SJSA1 (cell line): ENCODE measurements around the gene SPEN. TPM values are rescaled to one million over a fixed set of nuclear protein-coding genes. Genes with fewer than 3 reads are reported as not detected.
A peak's percentile ranks its signal among the peaks of the same experiment; 100 is the strongest.
"Not testable (repeated sequence)": the region's sequence is repeated elsewhere in the genome, so short reads cannot be mapped to it uniquely, and the experiment has no call there.

Experiments
- DNase-seq, 2 experiments: peaks; one replicate each; pipeline ENCODE4 v3.0.0-alpha.2; 2015 to 2020; ENCODE audit warnings: low spot score in 2 of 2, low read depth in 1 of 2
- H3K27ac ChIP-seq: fragments of 250-450 bp; sonication (Bioruptor Pico); 2 replicates; pipeline ENCODE4 v1.5.1; 2020; ENCODE audit warnings: mild to moderate bottlenecking, moderate library complexity
- H3K27me3 ChIP-seq: fragments of 250-450 bp; sonication (Bioruptor Pico); replicated peaks from 2 replicates; pipeline ENCODE4 v1.5.1; 2020; ENCODE audit warnings: mild to moderate bottlenecking, moderate library complexity
- H3K36me3 ChIP-seq: fragments of 250-450 bp; sonication (Bioruptor Pico); 2 replicates; pipeline ENCODE4 v1.5.1; 2020; ENCODE audit warnings: mild to moderate bottlenecking
- H3K4me1 ChIP-seq: fragments of 250-450 bp; sonication (Bioruptor Pico); replicated peaks from 2 replicates; pipeline ENCODE4 v1.6.1; 2021; ENCODE audit warnings: mild to moderate bottlenecking
- H3K4me3 ChIP-seq: fragments of 250-450 bp; sonication (Bioruptor Pico); 2 replicates; pipeline ENCODE4 v1.5.1; 2020; ENCODE audit warnings: mild to moderate bottlenecking
- H3K9me3 ChIP-seq: fragments of 250-450 bp; sonication (Bioruptor Pico); replicated peaks from 2 replicates; pipeline ENCODE4 v1.5.1; 2020; ENCODE audit warnings: mild to moderate bottlenecking
- total RNA-seq: library from RNA; depleted of rRNA; stranded (reverse); fragments of >200 nt; shearing (Covaris generic); gene quantifications from 2 replicates; pipeline ENCODE4 v1.2.3, GENCODE V29; 2014

Gene SPEN
- total RNA-seq, 1 experiment from 2014 or later, result 17.5 TPM

DNA sequence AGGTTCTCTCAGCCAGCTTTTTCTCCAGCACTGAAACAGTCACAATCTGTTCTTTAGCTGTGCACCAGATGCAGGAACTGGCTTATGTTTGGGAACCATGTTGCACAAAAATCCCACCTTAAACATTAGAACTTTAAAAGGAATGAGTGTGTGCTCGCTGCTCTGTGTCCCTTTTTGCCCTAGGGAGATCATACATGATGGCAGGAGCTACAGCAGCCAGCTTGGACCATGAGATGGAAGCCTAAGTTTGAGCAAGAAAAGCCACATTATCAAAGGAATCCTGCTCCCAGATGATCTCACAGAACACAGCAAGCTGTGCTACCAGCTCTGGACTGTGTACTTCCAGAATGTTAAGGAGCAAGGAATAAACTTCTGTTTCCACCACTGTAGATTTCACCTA lies 124.9 kb downstream of the SPEN start:
- Histone ChIP-seq H3K9me3 (0 out of 2 replicates have a peak, but pooled peaks cover 3% of the 10 kb centered on the region), H3K27me3 (no peaks in the 10 kb centered on the region), H3K4me3 (no peak overlapping the region), H3K27ac (no peak overlapping the region), H3K36me3 (peaks cover 57% of the 10 kb centered on the region), H3K4me1 (peaks cover 10% of the 10 kb centered on the region)
- no peak for DNase-seq

DNA sequence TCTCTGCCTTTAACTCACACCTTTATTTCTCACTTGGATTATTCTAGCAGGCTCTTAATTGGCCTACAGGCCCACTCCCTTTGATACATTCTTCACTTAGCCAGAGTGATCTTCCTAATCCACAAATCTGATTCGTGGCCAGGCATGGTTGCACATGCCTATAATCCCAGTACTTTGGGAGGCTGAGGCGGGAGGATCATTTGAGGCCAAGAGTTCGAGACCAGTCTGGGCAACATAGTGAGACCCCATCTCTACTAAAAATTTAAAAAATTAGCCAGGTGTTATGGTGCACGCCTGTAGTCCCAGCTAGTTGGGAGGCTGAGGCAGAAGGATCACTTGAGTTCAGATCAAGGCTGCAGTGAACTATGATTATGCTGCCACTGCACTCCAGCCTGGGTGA lies 126.3 kb downstream of the SPEN start:
- Histone ChIP-seq H3K4me1 (peaks cover 10% of the 10 kb centered on the region), H3K4me3 (no peak overlapping the region), H3K36me3 (peaks cover 43% of the 10 kb centered on the region), H3K9me3 (0 out of 2 replicates have a peak, but pooled peaks cover 3% of the 10 kb centered on the region), H3K27me3 (no peaks in the 10 kb centered on the region), H3K27ac (no peak overlapping the region)
- DNase-seq, result no peak

GRCh38 chr1:15974855-15975254 lies 127.3 kb downstream of the SPEN start:
- H3K27me3 ChIP-seq, result no peaks in the 10 kb centered on the region; the same call in 1 of the 2 replicates
- DNase-seq, result no peak
- H3K9me3 ChIP-seq, result 0 out of 2 replicates have a peak, but pooled peaks cover 3% of the 10 kb centered on the region
- H3K36me3 ChIP-seq, result peaks cover 32% of the 10 kb centered on the region
- peak overlapping the region; percentile 71 for H3K4me3 ChIP-seq
- peak overlapping the region; percentile 67; the same call in 1 of the 2 replicates for H3K27ac ChIP-seq
- H3K4me1 ChIP-seq, result peaks cover 10% of the 10 kb centered on the region

GRCh38 chr1:15975358-15975804 lies 127.9 kb downstream of the SPEN start:
- peak; percentile 61 to 73 for DNase-seq
- peak overlapping the region; percentile 71 for H3K4me3 ChIP-seq
- H3K27ac ChIP-seq, result peak overlapping the region; percentile 67
- 0 out of 2 replicates have a peak, but pooled peaks cover 3% of the 10 kb centered on the region for H3K9me3 ChIP-seq
- H3K4me1 ChIP-seq, result peaks cover 10% of the 10 kb centered on the region
- H3K27me3 ChIP-seq, result no peaks in the 10 kb centered on the region; the same call in 1 of the 2 replicates
- H3K36me3 ChIP-seq, result peaks cover 30% of the 10 kb centered on the region

DNA sequence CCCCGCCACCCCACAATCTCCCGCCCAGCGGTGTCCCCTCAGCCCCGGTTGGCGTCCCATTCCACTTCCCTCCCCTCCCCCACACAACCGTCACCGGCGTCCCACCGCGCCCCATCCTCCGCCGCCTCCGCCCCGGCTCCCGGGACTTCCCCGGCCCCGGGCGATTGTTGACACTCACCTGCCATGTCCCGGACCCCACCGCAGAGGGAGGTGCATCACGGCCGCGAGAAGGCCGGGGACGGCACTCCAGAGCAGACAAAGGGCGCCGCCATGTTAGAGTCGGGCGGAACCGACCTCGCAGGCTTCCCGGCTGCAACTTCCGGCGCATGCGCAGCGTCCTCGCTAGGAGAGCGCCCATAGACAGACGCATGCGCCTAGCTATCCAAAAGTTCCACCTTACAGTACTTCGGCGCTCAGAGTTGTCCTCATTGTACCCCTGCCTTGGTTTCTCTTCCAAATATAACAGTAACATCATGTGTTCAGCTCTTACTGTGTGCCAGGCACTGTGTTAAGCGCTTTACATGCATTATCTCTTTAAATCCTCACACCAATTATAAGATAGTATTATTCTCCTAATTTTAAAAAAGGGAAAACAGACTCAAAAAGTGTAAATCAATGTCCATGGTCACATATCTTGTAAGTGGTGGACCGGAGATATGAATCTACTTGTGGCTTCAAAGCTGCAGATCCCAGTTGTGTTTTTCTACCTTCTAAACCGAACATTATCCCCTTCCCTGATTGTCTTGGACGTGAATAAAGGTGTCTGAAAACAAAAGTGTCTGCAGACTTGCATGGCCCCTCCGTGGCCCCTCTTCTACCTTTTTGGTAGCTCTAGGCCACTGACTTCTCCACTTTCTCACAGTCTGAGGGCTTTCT lies 128.5 kb downstream of the SPEN start, which contains the start of gene ZBTB17:
Gene ZBTB17 (minus strand): TSS at position 297 of the 876 bp plus-strand sequence. CDS start 27,606 bp downstream, outside the sequence.
- Histone ChIP-seq H3K36me3 (peaks cover 23% of the 10 kb centered on the region), H3K4me1 (peaks cover 10% of the 10 kb centered on the region), H3K27ac (peak within 1 kb of the TSS; percentile 67), H3K27me3 (no peaks in the 10 kb centered on the region; the same call in 1 of the 2 replicates), H3K9me3 (0 out of 2 replicates have a peak, but pooled peaks cover 3% of the 10 kb centered on the region), H3K4me3 (peak within 1 kb of the TSS; percentile 71)
- peak; percentile 89 to 95 for DNase-seq

- peaks cover 12% of the 10 kb centered on the region for H3K36me3 ChIP-seq
- not testable (repeated sequence) for DNase-seq, H3K4me3 ChIP-seq, H3K27ac ChIP-seq, H3K27me3 ChIP-seq, H3K9me3 ChIP-seq
- peaks cover 16% of the 10 kb centered on the region for H3K4me1 ChIP-seq
Observed at GRCh38 chr1:15977947-15978346, 130.4 kb downstream of the SPEN start.

- Histone ChIP-seq H3K4me1 (peaks cover 18% of the 10 kb centered on the region), H3K27me3 (no peaks in the 10 kb centered on the region; the same call in 1 of the 2 replicates), H3K4me3 (no peak overlapping the region), H3K36me3 (no peaks in the 10 kb centered on the region), H3K9me3 (peaks cover 5% of the 10 kb centered on the region; the same call in 1 of the 2 replicates), H3K27ac (no peak overlapping the region)
- DNase-seq, result no peak
Observed at GRCh38 chr1:15981679-15982078, 134.2 kb downstream of the SPEN start.

- H3K9me3 ChIP-seq, result peaks cover 4% of the 10 kb centered on the region; the same call in 1 of the 2 replicates
- no peaks in the 10 kb centered on the region for H3K36me3 ChIP-seq
- H3K27me3 ChIP-seq, result no peaks in the 10 kb centered on the region; the same call in 1 of the 2 replicates
- no peak overlapping the region for H3K27ac ChIP-seq
- peaks cover 20% of the 10 kb centered on the region for H3K4me1 ChIP-seq
- no peak overlapping the region for H3K4me3 ChIP-seq
- DNase-seq, result no peak
Observed at GRCh38 chr1:15983275-15983674, 135.8 kb downstream of the SPEN start.

DNA sequence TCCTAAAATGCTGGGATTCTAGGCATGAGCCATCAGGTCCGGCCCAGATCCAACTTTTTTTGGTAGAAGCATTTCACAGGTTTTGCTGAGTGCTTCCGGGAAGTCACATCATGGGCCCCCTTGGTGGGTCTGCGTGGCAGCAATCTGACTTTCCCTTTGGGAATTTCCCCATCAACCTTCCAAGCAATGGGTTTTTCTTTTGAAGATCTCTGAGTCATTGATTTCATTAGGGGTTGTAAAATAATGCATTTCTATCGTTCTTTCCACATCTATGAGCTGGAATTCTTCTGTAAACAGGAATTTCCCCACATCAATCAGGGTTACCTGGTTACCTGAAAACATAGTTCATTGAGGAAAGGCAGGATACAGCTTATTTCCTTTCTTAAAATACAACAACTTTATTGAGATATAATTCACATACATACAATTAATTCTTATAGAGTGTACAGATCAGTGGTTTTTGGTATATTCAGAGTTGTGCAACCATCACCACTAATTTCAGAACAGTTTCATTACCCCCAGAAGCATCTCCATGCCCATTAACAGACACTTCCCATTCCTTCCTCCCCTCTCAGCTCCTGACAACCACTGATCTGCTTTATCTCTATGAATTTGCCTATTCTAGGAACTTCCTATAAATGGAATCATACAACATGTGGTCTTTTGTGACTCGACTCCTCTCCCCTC lies 138.2 kb downstream of the SPEN start:
- peak in 1 of 2 experiments; percentile 52 for DNase-seq
- Histone ChIP-seq H3K9me3 (peaks cover 4% of the 10 kb centered on the region; the same call in 1 of the 2 replicates), H3K27ac (no peak overlapping the region), H3K4me1 (peaks cover 20% of the 10 kb centered on the region), H3K27me3 (no peaks in the 10 kb centered on the region), H3K36me3 (no peaks in the 10 kb centered on the region), H3K4me3 (no peak overlapping the region)

DNA sequence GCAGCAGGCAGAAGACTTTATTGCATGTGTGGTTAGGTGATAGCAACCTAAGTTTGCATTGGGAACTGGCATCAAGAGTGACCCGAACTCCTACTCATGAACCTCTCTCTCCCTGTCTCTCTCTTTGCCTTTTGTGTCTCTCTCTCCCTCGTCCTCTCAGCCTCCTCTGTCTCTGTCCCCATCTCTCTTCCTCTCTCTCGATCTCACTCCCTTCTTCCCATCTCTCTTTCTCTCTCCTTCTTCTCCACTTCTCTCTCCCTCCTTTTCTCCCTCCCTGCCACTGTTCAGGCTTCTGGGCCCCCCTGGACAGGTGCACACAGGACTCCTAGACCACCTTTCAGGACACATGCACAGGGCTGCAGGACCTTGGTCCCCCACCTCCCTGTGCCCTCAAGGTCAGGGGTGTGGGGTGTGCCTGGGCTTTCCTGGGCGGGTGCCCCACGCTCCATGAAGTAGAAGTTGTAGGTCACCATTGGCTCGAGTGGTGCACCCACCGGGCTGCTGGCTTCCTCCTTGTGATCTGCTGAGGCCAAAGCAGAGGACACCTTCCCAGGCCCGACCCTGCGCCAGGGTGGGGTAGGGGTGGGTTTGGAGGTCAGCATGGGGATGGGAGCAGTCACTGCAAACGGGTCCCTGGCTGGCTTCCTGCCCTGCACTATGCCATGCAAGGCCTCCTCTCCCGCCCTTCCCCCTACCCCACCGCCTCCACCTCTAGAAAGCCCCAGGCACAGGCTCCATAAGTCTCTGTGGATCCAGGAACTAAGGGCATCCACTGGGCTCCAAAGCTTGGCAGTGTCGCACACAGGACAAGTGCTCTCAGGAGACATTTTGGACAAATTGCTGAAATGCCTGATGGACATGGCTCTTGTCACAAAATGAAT lies 141.6 kb downstream of the SPEN start:
- H3K27ac ChIP-seq, result no peak overlapping the region
- peaks cover 5% of the 10 kb centered on the region for H3K4me1 ChIP-seq
- no peaks in the 10 kb centered on the region for H3K27me3 ChIP-seq
- no peak overlapping the region for H3K4me3 ChIP-seq
- H3K9me3 ChIP-seq, result no peaks in the 10 kb centered on the region
- DNase-seq, result no peak
- H3K36me3 ChIP-seq, result no peaks in the 10 kb centered on the region

GRCh38 chr1:15989776-15990175 lies 142.3 kb downstream of the SPEN start:
- Histone ChIP-seq H3K27ac (no peak overlapping the region), H3K4me3 (no peak overlapping the region), H3K36me3 (no peaks in the 10 kb centered on the region), H3K9me3 (no peaks in the 10 kb centered on the region), H3K27me3 (no peaks in the 10 kb centered on the region), H3K4me1 (peaks cover 5% of the 10 kb centered on the region)
- no peak for DNase-seq
